ENCODE data around the gene FIZ1.

DNA sequence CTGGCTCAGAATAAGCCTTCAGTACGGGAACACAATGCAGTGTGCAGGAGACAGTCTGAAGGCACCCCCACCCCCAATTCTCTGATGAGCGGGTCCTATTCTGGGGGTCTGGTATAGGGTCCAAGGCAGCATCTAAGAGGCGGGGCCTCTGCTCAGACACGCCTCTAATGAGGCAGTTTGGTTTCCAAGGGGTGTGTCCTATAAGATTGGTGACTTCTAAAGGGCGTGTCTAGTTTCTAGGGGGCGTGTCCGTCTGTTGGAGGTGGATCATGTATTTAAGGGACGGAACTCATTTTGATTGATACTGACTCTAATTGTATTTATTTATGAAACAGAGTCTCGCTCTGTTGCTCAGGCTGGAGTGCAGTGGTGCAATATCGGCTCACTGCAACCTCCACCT is 8.7 kb downstream of the FIZ1 start:
- no peak for TF ChIP-seq POLR2A (IDR thresholded peaks at IDR 0.05)
- TF ChIP-seq, protein P1, sequence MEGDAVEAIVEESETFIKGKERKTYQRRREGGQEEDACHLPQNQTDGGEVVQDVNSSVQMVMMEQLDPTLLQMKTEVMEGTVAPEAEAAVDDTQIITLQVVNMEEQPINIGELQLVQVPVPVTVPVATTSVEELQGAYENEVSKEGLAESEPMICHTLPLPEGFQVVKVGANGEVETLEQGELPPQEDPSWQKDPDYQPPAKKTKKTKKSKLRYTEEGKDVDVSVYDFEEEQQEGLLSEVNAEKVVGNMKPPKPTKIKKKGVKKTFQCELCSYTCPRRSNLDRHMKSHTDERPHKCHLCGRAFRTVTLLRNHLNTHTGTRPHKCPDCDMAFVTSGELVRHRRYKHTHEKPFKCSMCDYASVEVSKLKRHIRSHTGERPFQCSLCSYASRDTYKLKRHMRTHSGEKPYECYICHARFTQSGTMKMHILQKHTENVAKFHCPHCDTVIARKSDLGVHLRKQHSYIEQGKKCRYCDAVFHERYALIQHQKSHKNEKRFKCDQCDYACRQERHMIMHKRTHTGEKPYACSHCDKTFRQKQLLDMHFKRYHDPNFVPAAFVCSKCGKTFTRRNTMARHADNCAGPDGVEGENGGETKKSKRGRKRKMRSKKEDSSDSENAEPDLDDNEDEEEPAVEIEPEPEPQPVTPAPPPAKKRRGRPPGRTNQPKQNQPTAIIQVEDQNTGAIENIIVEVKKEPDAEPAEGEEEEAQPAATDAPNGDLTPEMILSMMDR (IDR thresholded peaks at IDR 0.05), result no peak
- TF ChIP-seq POLR2AphosphoS5 (IDR thresholded peaks at IDR 0.05), result no peak
